Hindlimb muscle (tissue), 1 donor: ENCODE results near the gene FIGNL2. TPM values are rescaled to one million over a fixed set of nuclear protein-coding genes. Genes with fewer than 3 reads are reported as not detected.

Experiments
- DNase-seq: peaks from one replicate; pipeline ENCODE4 v3.0.0-alpha.2; 2013
- polyA plus RNA-seq: library from polyadenylated mRNA; unstranded; fragments of 120-200 nt; gene quantifications from one replicate; pipeline ENCODE4 v1.2.1, GENCODE V29; 2013; ENCODE audit not compliant: insufficient read length

Gene FIGNL2
- polyA plus RNA-seq, 1 donor = 1.3 TPM

DNA sequence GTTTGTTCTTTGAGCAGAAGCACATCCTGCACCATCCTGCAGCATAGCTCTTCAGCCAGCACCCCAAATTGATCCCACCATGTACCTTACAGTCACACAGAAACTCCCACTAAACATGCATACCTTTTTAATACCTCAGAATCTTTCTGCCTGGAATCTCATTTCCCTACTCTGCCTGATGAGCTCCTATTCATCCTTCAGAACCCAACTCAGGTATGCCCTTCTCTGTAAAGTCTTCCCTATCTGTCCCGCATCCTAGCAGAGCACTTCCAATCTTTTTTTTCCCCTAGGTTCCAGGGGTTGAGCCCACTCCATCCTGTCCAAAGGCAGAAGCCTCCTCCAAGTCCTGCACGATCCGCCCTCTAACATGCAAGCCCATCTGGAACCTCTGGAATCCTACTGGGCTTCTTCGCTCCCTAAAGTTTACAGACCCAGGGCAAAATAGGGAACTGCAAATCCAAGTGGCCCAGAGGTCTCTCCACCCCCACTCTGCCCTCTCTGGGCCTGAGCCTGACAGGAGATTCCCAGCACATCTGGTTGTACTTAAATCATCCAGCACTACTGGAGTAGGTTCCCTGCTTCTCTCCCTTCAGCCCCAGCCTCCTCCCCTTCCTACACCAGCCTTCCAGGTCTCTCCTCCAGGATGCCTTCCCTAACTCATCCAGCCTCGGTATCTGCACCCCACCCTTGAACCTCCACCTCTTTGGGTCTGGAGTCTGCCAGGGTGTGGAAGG lies 4.1 kb upstream of the FIGNL2 start:
- no peak for DNase-seq

DNA sequence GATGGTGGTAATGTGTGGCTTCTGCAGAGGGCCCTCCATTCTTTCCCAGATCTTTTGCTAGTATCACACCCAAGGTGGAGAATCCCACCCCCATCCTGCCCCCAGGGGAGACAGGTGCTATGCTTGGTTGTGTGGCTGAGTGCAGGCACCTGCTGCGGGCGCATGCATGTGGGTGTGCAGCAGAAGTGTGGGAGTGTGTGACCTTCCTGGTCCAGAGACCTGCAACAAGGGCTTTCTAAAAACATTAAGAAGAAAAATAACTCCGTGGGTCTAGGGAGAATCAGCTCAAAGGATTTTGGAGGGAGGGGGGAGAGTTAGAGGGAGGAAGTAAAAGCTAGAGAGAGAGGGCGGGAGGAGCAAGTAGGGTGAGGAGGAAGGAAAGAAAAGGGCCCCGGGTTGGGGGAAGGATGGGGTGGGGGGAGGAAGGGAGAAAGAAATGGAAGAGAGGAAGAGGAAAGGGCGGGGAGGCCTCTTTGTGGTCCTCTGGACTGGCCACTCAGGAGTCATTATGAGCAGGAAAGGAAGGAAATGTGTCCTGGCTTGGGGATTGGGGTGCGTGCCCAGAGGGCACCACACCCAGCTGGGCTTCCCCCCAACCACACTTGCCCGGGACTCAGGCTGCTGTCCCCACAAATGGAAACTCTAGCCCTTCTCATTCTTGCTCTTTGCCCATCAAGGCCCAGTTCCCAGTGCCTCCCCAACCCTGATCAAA lies 3.1 kb upstream of the FIGNL2 start:
- no peak for DNase-seq

DNA sequence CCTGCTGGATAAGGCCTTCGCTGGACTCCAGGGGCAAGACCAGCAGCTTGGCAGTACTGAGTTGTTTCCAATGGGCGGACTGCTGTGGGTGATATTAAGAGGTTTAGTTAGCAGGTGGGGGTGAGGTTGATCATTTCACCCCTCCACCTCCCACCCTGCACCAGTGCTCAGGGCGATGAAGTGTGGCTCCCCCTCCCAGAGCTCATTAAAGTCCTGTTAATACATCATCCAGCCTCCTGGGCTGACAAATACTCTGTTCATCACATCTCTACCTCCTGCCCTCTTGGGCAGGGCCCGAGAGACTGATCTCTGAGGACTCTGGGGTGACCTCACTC lies 2.4 kb upstream of the FIGNL2 start:
- no peak for DNase-seq

DNA sequence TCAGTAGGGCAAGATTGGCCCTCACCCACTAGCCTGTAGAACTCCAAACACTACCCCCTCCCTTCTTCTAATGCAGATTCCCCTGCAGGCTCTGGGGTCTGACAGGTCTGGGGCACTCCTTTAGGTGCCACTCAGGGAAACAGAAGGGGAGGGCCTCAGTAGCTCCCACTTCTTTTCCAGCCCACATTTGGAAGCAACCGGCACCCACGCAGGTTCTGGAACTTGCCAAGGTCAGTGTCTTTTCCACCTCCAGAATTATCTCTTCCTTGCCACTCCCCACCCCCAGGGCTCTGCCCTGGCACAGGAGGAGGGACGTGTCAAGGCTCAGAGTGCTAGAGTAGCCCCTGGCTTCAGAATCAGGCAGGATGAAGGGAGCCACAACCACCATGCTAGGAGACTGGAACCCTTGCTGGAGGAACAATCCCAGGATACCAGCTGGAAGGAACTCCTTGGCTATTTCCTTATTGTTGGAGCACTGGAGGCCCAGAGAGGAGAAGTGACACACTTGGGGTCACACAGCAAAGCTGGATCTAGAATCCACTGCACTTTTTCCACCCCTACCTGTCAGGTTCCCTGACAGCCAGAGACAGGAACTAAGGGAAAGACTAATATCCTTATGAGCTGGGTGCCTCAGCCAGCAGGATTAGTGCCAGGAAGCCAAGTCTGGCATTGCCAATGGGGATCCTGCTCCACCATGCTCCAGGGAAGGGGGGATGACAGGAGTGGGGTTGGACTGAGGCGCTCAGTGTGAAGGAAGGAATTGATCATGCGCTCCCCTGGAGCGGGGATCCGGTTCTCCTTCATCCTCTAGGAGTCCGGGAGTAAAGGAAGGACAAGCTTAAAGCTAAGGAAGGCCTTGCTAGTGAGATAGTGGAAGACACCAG lies 1.8 kb upstream of the FIGNL2 start:
- no peak for DNase-seq

DNA sequence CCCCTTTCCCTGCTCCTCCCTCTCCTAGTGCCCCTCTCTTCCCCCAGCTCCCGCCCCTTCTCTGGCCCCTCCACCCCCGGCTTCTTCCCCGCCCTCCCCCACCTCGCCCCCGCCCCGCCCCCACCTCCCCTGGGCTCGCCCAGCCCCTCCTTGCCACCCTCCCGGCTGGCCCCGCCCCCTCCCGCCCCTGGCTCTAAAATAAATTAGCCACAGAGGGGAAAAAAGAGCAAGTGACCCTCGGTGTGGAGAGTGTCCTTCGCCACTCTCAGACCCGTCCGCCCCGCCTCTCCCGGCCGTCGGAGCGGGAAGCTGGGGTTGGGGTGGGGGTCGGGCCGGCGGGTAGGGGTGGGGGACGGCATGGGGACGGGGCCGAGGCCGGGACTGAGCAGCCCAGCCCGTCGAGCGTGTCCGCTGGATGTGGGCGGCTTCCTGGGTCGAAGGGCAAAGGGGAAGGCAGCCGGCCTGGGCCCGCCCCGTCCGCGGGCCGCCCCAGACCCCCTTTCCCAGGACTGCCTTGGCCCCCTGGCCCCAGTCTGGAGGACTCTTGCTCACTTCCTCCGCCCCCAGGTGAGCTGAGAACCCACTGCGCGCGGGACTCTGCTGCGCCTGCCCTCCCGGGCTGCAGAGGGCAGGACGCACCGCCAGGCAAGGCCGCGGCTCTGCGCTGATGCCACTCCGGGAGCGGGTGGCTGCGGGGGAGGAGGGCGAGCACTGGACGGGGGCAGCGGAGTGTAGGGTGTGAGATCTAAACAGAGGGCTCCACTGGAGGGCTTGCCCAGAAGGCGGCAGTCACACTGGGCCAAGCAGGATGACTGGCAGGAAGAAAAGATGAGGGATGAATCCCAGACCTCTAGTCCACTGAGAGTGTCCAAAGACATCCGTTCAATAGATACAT lies 570 bp upstream of the FIGNL2 start:
- DNase-seq = no peak

DNA sequence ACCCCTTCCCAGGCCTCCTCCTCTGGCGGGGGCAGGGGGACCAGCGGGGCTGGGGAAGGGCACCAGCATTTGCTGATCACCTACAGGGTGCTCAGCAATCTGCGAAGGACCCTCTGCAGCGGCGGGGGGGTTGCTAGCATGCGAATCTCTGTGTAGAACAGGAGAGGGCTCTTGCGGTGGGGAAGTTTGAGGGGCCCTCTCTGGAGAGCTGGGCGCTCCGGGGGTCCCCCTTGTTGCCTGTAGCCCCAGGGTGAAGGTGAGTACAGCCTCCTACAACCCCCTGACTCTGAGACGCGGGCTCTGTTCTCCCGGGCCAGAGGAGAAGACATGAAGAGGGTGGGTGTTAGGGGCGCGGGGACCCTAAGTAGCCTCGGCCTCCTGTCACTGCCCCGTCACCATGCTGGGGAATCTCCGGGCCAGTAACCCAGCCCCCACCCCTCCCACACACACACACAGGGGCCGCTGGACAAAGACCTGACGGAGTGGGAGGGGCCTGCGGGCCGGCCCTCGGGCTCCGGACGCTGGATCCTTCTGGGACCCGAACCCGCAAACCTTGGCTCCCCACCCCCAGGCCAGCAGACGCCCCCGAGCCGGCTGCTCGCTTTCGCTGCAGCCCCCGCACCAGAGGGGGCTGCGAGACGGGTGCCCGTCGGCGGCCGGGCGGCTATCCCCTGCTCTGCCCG lies 734 bp downstream of the FIGNL2 start:
- DNase-seq = no peak

DNA sequence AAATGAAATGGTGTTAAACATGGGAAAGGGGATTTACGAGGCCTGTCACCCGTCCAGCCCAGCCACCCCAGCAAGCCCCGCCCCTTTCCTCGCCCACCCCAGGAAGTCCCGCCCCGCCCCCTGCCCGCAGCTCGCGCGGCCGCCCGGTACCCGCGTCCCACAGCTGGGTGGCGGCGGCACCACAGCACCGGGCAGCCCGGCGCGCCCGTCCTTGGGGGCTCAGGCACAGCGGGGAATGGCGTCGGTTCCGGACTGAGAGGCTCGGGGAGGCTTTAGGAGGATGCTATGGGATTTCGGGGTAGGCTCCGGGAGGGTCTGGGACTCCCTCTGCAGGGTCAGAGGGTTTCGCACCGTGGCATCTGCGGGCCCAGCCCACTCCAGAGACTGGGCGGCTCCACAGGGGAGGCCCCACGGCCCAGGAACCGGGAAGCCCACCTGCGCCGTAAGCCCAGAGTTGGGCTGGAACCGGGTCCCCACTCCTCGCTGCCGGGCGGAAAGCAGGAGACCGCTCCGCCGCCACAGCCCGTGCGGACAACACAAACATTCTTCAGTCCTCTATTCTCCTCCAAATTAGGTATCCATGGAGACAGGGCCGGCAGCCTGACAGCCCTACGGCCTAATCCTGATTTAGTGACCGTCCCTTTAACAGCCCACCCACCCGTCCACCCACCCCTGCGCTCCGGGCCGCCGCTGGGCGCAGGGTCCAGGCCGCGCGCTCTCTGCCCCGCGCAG lies 1.4 kb downstream of the FIGNL2 start:
- DNase-seq = no peak

DNA sequence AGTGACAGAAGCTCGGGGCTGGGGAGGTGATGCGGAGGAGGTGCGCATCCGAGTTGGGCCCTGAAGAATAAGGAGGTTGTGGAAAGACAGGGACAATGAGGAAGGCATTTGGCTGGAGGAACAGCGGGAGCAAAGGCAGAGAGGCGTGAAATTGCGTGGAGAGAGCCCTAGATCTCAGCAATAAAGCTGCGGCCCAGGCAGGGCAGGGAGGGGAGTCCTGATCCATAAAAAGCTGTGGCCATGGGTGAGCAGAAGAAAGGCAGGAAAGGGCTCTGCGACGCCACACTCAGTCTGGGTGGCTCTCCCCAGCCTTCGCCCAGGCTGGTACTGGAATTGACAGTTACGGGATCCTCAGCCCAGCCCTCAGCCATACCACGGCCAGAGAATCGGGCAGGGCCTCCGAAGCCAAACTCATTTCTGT lies 2.2 kb downstream of the FIGNL2 start:
- DNase-seq = no peak

DNA sequence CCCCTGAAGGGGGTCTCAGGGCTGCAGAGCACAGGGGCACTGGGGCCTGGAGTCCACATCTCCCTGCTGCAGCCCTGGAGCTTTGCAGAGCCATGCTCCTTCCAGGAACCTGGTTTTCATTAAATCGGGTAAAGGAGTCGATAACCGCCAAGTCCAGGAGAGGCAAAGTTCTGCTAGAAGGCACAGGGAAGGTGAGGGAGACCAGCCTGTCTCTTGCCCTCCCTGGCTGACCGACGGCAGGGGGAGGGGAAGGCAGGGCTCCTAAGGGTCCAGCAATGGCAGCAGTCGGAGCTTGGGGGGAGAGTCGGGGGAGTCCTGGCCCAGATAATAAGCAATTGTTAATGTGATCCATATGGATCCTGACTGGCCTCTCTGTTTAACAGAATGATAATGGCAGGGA lies 3.0 kb downstream of the FIGNL2 start:
- DNase-seq = no peak

DNA sequence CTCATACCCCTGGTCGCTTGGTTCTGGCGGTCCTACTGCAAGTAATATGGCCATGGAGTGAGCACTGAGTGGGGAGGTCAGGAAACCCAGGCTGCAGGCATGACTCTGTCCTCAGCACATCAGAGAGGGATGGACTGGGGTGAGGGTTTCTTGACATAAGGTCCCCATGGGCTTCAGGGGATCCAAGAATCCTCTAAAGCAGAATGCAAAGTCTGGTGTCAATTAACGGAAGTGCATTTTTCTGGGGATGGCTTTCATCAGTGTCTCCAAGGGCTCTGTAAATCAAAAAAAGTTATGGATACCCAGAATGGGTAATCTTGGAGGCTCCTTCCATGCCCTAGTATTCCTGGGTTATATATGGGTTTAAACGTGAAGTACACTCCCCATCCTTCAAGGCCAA lies 3.7 kb downstream of the FIGNL2 start:
- no peak for DNase-seq

DNA sequence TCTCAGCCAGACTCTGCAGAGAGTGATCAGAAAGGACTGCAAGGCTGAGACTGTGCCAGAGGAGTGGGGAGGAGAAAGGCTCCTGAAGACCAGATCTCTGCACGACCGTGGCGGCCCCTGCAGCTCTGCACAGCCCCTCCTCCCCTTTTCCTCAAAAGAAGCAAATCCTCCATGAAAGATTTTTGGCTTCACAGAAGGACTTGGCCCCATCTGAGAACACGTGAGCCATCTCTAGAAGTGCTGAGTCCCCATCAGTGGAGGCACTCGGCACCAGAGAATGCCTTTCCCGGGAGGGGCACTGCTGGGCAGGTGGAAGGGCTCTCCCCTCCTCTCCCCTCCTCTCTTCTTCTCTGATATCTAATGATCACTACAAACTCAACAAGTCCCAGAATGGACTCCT lies 6.8 kb downstream of the FIGNL2 start:
- DNase-seq = no peak

DNA sequence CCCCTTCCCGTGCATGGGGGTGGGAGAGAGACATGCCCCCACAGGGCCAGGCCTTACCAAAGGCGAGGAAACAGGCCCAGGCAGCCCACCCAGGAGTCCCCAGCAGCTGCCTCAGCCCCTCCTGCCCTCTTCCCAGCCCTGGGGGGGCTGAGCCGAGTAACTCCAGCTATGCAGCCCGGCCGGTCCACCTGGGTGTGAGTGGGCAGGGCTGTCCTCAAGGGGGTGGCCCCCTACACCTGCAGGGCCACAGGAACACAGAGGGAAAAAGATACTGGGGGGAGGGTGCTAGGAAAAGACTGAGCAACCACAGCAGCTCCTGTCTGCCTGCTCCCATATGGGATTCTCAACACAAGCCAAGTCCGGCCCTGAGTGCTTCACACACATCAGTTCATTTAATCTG lies 7.6 kb downstream of the FIGNL2 start:
- DNase-seq = no peak

DNA sequence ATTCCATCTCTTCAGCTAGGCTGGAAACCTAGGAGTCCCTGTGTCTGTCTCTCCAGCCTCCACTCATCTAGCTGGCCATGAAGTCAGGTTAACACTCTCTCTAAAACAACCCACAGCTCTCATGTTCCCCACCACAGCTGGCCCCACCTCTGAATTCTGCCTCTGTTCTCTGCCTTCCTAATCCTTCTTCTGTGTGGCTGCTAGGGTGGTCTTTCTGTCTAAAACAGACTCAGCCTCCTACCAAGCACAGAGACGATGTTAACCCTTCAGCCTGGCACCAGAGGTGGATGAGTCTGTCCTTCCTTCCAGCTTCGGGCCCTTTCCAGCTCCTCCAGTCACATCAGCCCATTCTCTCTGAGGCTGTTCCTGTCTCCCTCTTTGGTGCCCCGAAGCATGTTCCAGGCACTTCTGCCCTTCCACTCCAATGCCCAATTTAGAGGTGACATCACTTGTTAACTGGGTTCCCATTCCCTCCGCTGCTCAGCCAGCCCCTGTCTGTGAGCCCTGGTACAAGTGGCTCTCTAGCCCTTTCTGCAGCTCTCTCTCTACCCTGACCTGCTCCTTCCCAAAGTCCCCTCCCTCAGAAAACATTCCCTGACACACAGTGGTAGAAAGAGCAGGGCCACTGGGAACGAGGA lies 9.1 kb downstream of the FIGNL2 start:
- DNase-seq = no peak

DNA sequence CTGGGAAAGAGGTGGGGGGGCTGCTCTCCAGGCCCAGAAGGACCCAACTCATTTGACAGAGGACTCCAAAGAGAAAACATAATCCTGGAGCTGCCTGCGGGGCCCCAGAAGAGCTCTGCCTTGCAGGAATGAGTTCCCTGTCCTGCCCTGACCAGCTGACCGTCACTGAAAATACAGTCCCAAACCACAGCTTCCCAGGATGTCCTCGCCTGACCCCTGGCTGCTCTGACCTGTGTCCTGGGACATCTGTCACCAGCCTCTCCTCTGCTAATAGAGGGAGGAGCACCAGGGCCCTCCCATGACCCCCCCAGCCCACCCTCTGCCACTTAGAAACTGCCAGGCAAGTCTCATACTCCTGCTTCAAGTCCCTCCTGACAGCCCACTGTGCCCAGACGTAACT lies 9.8 kb downstream of the FIGNL2 start:
- no peak for DNase-seq

DNA sequence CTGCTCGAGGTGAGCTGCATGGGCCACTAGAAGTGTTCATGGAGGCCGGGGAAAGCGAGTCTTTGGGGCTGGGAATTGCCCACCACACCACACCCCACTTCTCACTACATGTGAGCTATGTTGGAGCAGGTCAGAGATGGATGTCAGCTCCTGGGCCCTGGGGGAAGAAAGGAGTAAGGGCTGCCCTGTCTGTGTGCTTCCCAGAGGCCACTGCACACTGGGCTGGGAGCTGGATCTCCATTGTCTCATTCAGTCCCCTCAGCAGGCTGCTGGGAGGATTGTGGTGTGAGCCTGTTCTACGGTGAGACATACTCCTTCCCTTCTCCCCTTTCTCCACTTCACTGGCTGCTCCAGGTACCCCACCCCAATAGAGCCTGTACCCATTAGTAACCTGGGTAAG lies 10.5 kb downstream of the FIGNL2 start:
- DNase-seq = no peak

DNA sequence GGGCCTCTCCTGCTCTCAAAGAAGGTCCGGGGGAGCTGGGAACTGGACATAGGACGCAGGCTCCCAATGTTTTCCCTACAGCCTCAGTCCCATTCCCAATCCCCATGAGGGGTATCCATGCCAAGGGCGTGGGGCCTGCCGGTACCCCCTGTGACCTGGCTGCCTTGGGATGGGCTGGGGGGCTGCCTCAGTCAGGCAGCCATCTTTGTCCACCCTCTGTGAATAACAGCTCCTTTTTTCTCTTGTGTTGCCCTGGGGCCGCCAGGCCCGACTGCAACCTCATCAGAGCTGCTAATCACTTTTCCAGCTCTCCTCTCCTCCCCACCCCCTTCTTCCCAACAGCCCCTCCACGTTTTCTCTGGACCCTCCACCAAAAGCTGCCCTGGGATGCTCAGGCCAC lies 11.2 kb downstream of the FIGNL2 start:
- DNase-seq = no peak

DNA sequence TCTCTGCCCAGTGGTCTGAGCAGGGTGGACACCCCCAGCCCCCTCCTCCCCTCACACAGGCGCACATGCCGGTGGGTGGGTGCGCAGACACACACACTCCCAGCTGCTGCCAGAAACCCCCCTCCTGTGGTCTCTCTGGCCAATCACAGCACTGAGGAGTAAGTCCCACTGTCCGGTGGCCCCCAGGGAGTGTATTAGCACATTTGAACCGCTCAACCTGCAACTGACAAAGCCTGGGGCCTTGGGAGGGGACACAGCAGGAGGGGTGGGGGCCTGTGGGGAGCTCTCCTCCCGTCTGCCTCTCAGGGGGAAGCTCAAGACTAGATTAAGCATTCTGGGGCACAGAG lies 11.7 kb downstream of the FIGNL2 start:
- DNase-seq = no peak

DNA sequence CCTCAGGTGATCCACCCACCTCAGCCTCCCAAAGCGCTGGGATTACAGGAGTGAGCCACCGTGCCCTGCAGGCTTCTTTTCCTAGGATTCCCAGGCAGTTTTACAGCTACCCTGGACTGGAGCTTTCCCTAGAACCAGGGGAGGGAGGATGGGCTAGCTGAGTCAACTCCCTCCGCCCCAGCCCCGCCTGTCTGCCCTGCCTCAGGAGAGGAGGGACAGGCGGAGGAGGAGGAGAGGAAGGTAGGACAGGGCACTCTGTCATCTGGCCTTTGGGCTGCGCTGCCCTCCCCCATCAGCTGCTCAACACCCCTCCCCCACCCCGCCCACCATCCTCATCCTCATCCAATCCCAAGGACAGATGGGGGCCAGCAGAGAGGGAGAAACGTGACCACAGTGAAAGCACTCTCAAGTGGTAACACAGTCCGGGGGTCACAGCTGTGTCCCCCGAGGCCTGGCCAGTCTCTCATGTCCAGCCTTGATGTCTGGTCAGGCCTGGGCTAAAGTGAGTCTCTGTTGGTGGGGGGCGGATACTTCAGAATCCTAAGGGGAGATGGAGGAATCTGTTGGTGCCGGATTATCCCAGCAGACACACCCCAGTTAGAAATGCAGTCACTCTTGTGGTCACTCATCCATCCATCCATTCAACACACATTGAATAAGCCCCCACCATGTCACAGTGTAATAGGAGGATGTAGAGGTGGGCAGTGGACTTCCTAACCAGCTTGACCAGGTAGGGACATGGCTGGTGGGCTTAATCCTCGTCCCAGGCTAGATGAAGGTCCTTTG lies 12.3 kb downstream of the FIGNL2 start:
- DNase-seq = no peak

DNA sequence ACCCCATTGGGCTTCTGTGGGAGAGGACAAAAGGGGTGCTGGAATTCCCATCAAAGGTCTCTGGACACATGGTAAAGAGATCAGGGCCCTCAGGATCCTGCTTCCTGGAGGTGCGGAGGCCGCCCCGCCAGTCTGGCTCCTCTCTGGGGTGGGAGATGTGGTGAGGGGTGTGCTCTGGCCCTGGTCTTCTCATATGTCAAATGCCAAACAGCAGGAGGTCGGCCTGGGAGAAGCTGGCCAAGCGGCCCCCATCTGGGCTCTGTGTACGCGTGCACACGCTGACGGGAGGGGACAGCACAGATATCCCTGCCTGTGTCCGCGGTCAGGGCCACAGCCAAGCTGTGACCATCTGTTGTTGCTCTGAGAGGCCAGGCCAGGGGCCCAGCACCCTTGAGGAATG lies 14.1 kb downstream of the FIGNL2 start:
- no peak for DNase-seq
